ENCODE results near the gene PPIL1. TPM values are rescaled to one million over a fixed set of nuclear protein-coding genes. Genes with fewer than 3 reads are reported as not detected.
A peak's percentile ranks its signal among the peaks of the same experiment; 100 is the strongest.
"Not testable (repeated sequence)": the region's sequence is repeated elsewhere in the genome, so short reads cannot be mapped to it uniquely, and the experiment has no call there.

Gene PPIL1
- total RNA-seq, 2 donors from 2014 or later: 52.4 to 56.3 TPM

DNA sequence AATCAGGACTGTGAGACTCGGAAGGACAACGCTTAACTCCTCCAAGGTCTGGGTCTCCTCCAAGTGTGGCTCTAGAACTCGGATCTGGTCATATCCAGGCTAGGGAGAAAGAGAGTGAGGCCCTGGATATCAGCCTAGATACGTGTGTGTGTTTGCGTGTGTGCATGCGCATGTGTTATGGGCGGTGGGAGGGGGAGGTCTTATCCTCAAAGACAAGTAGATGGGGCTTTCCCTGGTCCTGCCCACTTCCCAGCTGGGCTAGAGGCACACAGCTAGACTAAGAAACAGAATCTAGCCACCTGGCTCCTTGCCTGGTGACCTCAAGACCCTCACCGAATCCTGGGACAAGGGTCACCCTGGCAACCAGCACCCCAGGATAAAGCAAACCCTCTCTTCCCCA lies 48.6 kb downstream of the PPIL1 start:
- DNase-seq: no peak
- intact Hi-C loops (cut with DNase I): no loop called here
- no peak for ATAC-seq

GRCh38 chr6:36825452-36825851 lies 49.2 kb downstream of the PPIL1 start:
- DNase-seq (no peak), ATAC-seq (no peak)
- intact Hi-C loops (cut with DNase I): no loop called here

DNA sequence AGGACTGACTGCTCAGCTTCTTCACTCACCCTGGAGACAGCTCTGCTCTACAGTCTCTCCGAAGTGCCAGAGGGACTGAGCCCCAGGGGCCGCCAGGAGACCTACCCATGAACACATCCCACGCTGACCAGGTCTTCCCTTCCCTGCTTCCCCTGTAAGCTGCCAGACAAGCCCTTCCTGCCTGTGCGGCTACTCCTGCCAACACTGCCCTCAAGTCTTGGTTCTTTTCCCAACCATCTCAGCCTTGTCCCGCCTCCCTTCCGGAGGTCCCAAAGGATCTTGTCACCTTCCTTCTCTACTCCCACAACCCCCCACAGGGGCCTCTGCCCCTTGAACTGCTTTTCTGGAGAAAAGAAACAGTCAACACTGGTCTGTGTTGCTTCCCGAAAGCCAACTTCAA lies 50.4 kb downstream of the PPIL1 start:
- intact Hi-C loops (cut with DNase I): no loop called here
- peak; percentile 42 for DNase-seq

GRCh38 chr6:36823421-36824096 lies 51.0 kb downstream of the PPIL1 start:
- ATAC-seq: no peak
- DNase-seq: no peak
- intact Hi-C loops (cut with DNase I): no loop called here

More for the DNA sequence above, 50.4 kb downstream of the PPIL1 start:
- ATAC-seq: peak; percentile 17 to 18

DNA sequence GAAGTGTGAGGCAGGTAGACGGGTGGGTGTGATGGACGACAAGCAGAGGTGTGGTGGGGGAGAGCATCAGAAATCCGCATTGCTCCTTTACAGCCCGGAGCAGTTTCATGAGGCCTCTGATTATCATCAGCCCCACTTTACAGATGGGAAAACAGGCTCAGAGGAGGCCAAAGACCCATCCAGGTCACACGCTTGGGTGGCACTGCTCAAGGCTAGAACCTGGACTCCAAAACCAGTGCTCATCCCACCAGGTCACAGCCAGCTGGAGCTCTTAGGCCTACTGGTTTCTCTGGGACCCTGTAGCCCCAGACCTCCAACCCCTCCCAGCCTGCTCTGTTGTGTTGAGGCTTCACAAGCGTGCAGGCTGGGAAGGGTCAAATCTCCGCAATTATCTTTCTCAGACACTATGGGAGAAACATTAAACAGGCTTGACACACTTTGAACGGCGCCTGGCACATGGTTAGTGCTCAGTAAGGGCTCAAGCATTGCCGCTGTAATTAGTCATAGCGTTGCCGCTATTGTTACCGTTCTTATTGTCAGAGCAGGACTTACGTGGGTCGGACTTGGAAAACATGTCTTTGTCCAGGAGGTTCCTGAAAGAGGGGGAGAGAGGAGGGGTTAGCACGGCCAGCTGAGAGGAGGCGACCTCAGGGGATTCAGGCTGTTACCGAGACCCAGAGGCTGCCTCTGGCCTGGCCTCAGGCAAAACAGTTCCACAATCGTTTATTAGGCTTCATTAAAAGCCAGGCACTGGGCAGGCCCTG lies 51.9 kb downstream of the PPIL1 start:
- intact Hi-C loops (cut with DNase I): no loop called here
- ATAC-seq (peak; percentile 12 to 38), DNase-seq (no peak)

- DNase-seq: no peak
- intact Hi-C loops (cut with DNase I): no loop called here
- ATAC-seq: no peak
Observed at GRCh38 chr6:36821581-36822335, 52.8 kb downstream of the PPIL1 start.

DNA sequence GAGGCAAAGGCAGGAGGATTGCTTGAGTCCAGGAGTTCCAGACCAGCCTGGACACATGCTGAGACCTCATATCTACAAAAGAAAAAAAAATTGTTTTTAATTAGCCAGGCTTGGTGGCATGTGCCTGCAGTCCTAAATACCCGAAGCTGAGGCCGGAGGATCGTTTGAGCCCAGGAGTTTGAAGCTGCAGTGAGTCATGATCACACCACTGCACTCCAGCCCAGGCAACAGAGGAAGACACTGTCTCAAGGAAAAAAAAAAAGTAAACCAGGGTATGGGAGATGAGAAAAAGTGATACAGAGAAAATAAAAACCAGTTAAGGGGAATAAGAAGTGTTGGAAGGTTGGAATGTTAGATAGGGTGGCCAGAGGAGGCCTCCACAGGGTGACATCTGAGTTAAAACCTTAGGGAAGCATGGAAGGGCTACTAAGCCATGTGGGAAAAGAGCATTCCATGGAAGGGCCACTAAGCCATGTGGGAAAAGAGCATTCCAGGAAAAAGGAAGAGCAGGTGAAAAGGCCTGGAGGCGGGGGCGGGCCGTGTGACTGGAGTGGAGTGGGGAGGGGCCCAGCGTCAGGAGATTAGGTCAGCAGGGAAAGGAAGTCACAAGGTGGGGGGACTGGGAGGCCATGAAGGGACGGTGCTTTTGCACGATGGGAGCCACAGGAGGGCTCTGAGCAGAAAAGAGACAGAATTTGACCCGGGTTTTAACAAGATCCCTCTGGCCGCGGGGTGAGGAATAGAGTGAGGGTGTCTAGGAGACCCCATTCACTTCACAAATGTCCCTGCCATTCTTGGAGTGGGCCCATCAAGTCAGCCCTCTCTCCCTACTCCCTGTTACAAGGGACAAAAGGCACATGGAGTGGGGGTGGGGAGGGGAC lies 53.7 kb downstream of the PPIL1 start:
- DNase-seq: no peak
- peak in 1 of 2 donors; percentile 6 for ATAC-seq
- intact Hi-C loops (cut with DNase I): no loop called here

GRCh38 chr6:36818756-36819155 lies 55.8 kb downstream of the PPIL1 start:
- intact Hi-C loops (cut with DNase I): no loop called here
- no peak for ATAC-seq

DNA sequence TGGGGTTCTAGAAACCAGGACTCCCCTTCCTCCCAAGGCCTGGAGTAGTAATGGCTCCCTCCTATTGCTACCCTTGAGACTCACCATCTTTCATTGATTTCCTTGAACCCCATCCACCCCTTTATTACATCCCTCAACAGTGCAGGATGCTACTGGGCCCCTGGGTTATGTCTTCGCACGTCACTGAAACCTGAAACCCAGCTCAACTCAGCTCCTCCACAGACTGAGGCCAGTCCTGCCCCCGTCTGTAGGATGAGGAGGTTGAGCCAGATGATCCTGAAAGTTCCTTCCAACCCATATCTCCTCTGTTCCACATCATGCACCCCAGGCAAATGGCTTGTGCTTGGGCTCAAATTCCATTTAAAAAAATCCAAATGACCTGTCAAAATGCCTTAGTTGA lies 56.8 kb downstream of the PPIL1 start:
- no peak for DNase-seq
- ATAC-seq: no peak
- intact Hi-C loops (cut with DNase I): no loop called here

More at GRCh38 chr6:36818756-36819155, 55.8 kb downstream of the PPIL1 start:
- DNase-seq: no peak

DNA sequence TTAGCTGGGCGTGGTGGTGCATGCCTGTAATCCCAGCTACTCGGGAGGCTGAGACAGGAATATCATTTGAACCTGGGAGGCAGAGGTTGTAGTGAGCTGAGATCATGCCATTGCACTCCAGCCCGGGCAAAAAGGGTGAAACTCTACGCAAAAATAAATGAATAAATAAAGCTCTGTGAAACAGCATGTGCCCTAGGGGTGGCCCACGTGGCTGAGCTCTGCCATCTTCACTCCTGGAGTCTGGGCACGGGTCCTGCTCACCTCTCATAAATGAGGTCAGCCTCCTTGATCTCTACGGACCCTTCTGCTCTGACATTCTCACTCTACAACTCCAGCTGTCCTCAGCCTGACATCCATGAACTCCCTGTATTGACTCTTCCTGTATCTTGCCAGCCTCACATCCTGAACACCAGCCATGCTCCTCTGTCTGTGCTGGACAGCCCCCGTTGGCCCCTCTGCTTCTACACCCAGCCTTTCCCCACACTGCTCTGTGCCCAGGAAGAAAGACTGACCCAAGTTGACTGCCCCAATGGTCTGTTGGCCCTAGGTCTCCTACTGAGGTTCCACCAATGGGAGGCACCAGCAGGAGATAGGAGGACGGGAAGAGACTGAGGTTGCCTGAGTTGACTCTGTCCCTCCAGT lies 57.3 kb downstream of the PPIL1 start:
- no peak for ATAC-seq
- no peak for DNase-seq
- intact Hi-C loops (cut with DNase I): no loop called here

DNA sequence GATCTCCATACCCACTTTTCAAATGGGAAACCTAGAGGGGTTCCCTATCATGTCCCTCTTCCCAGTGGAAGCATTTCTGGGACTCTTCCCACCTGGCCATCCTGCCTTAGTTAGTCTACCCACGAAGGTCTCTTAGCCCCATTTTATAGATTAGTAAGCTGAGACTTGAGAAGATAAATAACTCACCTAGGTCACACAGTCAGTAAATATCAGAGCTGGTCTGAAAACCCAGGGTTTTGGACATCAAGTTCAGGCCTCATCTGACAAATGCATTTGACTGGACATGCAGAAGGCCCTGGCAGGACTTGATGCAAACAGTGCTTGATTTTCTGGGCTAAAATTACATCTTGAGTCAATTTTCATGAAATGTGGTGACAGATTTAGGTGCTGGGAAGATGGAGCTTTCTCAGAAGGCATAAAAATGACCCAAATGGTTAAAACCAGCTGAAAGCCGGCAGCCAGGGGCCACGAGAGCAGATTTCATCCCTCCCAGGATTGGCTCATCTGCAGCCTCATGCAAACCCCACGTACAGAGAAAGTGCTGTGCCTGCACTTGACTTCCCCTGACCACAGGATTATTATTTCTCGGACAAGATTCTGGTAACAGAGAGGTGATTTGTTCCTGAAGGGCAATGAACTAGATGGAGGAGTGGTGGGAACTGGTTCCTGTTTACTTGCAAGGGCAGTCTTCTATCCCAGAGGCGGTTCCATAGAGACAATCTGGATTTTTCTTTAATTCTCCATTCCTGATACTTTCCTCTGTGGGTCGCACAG lies 58.5 kb downstream of the PPIL1 start:
- intact Hi-C loops (cut with DNase I): no loop called here
- DNase-seq (no peak), ATAC-seq (no peak)

GRCh38 chr6:36814249-36814648 lies 60.4 kb downstream of the PPIL1 start:
- no peak for DNase-seq
- intact Hi-C loops (cut with DNase I): no loop called here
- no peak for ATAC-seq

- intact Hi-C loops (cut with DNase I): no loop called here
- ATAC-seq (no peak), DNase-seq (no peak)
Observed at GRCh38 chr6:36813526-36813925, 61.1 kb downstream of the PPIL1 start.

GRCh38 chr6:36813047-36813446 lies 61.6 kb downstream of the PPIL1 start:
- ATAC-seq; DNase-seq; intact Hi-C loops (cut with DNase I): not testable (repeated sequence)

- intact Hi-C loops (cut with DNase I): no loop called here
- ATAC-seq (peak in 1 of 2 donors; percentile 32), DNase-seq (no peak)
Observed at GRCh38 chr6:36809941-36810803, 64.4 kb downstream of the PPIL1 start.

GRCh38 chr6:36809156-36809555 lies 65.4 kb downstream of the PPIL1 start:
- intact Hi-C loops (cut with DNase I): no loop called here
- no peak for ATAC-seq
- DNase-seq: no peak

DNA sequence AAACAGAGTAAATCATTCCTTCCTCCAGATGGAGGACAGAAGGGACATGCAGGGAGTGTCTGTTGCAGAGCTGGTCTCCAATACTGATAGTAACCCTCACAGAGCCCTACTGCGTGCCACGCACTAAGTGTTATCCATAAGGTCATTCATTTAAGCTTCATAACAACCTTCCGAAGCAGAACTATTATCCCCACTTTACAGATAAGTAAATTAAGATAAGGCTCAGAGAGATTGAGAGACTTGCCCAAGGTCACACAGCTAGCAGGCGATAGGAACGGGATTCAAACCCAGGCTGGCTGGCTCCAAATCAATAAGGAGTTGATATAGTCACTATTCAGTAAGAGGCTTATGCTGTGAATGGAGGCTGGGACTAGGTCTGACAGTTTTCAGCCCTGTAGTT lies 66.0 kb downstream of the PPIL1 start:
- DNase-seq (no peak), ATAC-seq (no peak)
- intact Hi-C loops (cut with DNase I): no loop called here
